GM19240 (cell line): ENCODE results near the gene ROBO1.

Experiments
- DNase-seq: peaks from one replicate; pipeline ENCODE4 v3.0.0; 2011; ENCODE audit warnings: low spot score; ENCODE audit not compliant: insufficient read length

ROBO1 gene

GRCh38 chr3:78570496-78570895 lies 1197.3 kb downstream of the ROBO1 start:
- DNase-seq: no peak

GRCh38 chr3:78569804-78570203 lies 1198.0 kb downstream of the ROBO1 start:
- no peak for DNase-seq

GRCh38 chr3:78565712-78566111 lies 1202.1 kb downstream of the ROBO1 start:
- DNase-seq: no peak

GRCh38 chr3:78562328-78562727 lies 1205.5 kb downstream of the ROBO1 start:
- no peak for DNase-seq
